ENCODE data around the gene ST14. TPM values are rescaled to one million over a fixed set of nuclear protein-coding genes. Genes with fewer than 3 reads are reported as not detected.

Gene ST14
- total and polyA plus RNA-seq, 10 of the 15 experiments (the other 5 are each of a cell fraction or from before 2014, with no cell fraction given), result 0.02 to 3.9 (median 0.73) TPM; not detected in 2

DNA sequence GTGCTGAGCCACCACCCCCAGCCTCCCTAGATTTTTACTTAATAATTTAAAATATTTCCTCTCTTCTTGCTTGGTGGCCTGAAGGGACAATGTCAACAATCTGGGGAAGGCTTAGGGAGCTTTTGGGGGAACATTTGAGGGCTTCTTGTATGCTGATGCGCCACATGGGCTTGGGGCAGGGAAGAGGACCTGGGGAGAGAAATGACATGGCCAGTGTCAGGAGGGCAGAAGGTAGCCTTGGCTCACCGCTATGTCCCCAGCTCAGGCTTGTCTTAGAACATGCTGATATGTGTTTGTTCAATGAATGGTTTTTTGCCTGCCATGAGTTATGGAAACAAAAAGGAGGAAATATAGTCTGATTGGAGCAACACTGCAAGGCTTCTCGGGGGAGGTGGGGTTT is 51.6 kb downstream of the ST14 start:
- ChIA-PET POLR2A (no interaction called here), SMC1A (ENCODE audit: uncharacterized antibody, unreplicated experiment) (interaction anchor here (3.0 kb wide), 1 partner anchor 159 kb away, joined by 34 read pairs; no protein-coding TSS in a partner anchor), RAD21 (ENCODE audit: unreplicated experiment) (no interaction called here), CTCF (interaction anchor here (0.8 to 1.6 kb wide), 2 partner anchors 173 to 651 kb away, joined by 3 to 4 read pairs; no protein-coding TSS in a partner anchor)
- Histone ChIP-seq H3K36me3 (ENCODE audit: control insufficient read depth in 2 of 2, insufficient read depth in 2 of 2, low read length in 1 of 2) (no peaks in the 10 kb centered on the region), H3K27me3 (replicated peaks in 1 of 2; ENCODE audit: control insufficient read depth in 2 of 2, insufficient read depth in 2 of 2, low read length in 1 of 2) (no peaks in the 10 kb centered on the region), H3K4me3 (no peak overlapping the region), H2AFZ (ENCODE audit: control insufficient read depth, low read depth, low read length) (no peak overlapping the region), H3K4me1 (ENCODE audit: control insufficient read depth, insufficient read depth, low read length) (no peaks in the 10 kb centered on the region), H4K20me1 (ENCODE audit: control insufficient read depth, insufficient read depth) (peaks cover 6% of the 10 kb centered on the region; the same call in 1 of the 2 replicates), H3K27ac (ENCODE audit: control insufficient read depth, insufficient read depth) (no peak overlapping the region), H3K9ac (ENCODE audit: control insufficient read depth, insufficient read depth, low read length) (no peak overlapping the region), H3K79me2 (ENCODE audit: control insufficient read depth, insufficient read depth, low read length) (no peaks in the 10 kb centered on the region), H3K4me2 (ENCODE audit: control insufficient read depth, insufficient read depth) (no peak overlapping the region), H3K9me3 (replicated peaks; ENCODE audit: control insufficient read depth, insufficient read depth, low read length) (no peaks in the 10 kb centered on the region)
- intact Hi-C loops (cut with micrococcal nuclease; ENCODE audit: unreplicated experiment), result no loop called here
- no peak for TF ChIP-seq JUND (IDR thresholded peaks at IDR 0.05; ENCODE audit: low read depth, low read length)
- TF ChIP-seq FOXK2 (IDR thresholded peaks at IDR 0.05), result no peak
- TF ChIP-seq, protein P1, sequence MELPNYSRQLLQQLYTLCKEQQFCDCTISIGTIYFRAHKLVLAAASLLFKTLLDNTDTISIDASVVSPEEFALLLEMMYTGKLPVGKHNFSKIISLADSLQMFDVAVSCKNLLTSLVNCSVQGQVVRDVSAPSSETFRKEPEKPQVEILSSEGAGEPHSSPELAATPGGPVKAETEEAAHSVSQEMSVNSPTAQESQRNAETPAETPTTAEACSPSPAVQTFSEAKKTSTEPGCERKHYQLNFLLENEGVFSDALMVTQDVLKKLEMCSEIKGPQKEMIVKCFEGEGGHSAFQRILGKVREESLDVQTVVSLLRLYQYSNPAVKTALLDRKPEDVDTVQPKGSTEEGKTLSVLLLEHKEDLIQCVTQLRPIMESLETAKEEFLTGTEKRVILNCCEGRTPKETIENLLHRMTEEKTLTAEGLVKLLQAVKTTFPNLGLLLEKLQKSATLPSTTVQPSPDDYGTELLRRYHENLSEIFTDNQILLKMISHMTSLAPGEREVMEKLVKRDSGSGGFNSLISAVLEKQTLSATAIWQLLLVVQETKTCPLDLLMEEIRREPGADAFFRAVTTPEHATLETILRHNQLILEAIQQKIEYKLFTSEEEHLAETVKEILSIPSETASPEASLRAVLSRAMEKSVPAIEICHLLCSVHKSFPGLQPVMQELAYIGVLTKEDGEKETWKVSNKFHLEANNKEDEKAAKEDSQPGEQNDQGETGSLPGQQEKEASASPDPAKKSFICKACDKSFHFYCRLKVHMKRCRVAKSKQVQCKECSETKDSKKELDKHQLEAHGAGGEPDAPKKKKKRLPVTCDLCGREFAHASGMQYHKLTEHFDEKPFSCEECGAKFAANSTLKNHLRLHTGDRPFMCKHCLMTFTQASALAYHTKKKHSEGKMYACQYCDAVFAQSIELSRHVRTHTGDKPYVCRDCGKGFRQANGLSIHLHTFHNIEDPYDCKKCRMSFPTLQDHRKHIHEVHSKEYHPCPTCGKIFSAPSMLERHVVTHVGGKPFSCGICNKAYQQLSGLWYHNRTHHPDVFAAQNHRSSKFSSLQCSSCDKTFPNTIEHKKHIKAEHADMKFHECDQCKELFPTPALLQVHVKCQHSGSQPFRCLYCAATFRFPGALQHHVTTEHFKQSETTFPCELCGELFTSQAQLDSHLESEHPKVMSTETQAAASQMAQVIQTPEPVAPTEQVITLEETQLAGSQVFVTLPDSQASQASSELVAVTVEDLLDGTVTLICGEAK (IDR thresholded peaks at IDR 0.05; ENCODE audit: borderline replicate concordance), result no peak
- TF ChIP-seq, protein P2, sequence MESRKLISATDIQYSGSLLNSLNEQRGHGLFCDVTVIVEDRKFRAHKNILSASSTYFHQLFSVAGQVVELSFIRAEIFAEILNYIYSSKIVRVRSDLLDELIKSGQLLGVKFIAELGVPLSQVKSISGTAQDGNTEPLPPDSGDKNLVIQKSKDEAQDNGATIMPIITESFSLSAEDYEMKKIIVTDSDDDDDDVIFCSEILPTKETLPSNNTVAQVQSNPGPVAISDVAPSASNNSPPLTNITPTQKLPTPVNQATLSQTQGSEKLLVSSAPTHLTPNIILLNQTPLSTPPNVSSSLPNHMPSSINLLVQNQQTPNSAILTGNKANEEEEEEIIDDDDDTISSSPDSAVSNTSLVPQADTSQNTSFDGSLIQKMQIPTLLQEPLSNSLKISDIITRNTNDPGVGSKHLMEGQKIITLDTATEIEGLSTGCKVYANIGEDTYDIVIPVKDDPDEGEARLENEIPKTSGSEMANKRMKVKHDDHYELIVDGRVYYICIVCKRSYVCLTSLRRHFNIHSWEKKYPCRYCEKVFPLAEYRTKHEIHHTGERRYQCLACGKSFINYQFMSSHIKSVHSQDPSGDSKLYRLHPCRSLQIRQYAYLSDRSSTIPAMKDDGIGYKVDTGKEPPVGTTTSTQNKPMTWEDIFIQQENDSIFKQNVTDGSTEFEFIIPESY (IDR thresholded peaks at IDR 0.05), result no peak
- no peak for TF ChIP-seq CREM (IDR thresholded peaks at IDR 0.05; ENCODE audit: low read depth)
- DNase-seq (ENCODE audit: low read depth, low spot score) (no peak), ATAC-seq (no peak), FAIRE-seq (no peak)
- in situ Hi-C loops (cut with MboI), result loop anchor here (10.0 kb wide), 1 partner anchor 214 kb away; the partner anchor contains the start of gene ADAMTS8
- BruUV-seq (replicated peaks), result no TSS peak
- WGBS (ENCODE audit: insufficient coverage, insufficient replicate concordance, low lambda C conversion rate, missing lambda C conversion rate), result 59% methylated on average over 3 of the region's 3 CpGs

All from GM12878 (cell line).